A549 (cell line): ENCODE data around the gene HNRNPA0. TPM values are rescaled to one million over a fixed set of nuclear protein-coding genes. Genes with fewer than 3 reads are reported as not detected.
A peak's percentile ranks its signal among the peaks of the same experiment; 100 is the strongest.

Source experiments
- ATAC-seq, 2 experiments: fragments of 200-7000 bp in 1 of 2; fragments of >200 bp in 1 of 2; cut with Nextera tagmentation in 1 of 2; cut with Tn5 transposase in 1 of 2; 3 replicates each; pipeline versions ENCODE4 v1.8.0 to v1.9.1; 2018 to 2020; ENCODE audit warnings: mild to moderate bottlenecking in 1 of 2, moderate library complexity in 1 of 2
- CTCF ChIA-PET: fragments of 300-600 bp; sonication (Branson Sonifier 250); formaldehyde crosslinking; extraction: SDS; loops from one replicate; lab custom pipeline; 2021; ENCODE audit warnings: antibody characterized with exemption, inconsistent platforms; lab: Yijun Ruan, JAX
- POLR2A ChIA-PET: fragments of 350-600 bp; formaldehyde crosslinking; extraction: SDS; loops from one replicate; lab custom pipeline; 2021; ENCODE audit warnings: antibody characterized with exemption, inconsistent platforms; lab: Yijun Ruan, JAX
- DNase-seq, 2 experiments: peaks; one replicate each; pipeline versions ENCODE4 v3.0.0 to v3.0.0-alpha.2; 2011 to 2016; ENCODE audit warnings: low read depth in 1 of 2, low spot score in 1 of 2
- FAIRE-seq: peaks from 2 replicates; lab custom pipeline; 2011; peaks lifted over from hg19 to GRCh38; lab: Jason Lieb, UNC
- H3K27ac ChIP-seq, 2 experiments: fragments of >200 bp; sonication (Bioruptor Twin); formaldehyde crosslinking; 3 replicates each; pipeline ENCODE4 v1.5.1; 2016 to 2017
- H3K4me1 ChIP-seq: fragments of >200 bp; sonication (Bioruptor Twin); formaldehyde crosslinking; 3 replicates; pipeline ENCODE4 v1.6.1; 2016
- H3K4me2 ChIP-seq: fragments of >200 bp; sonication (Bioruptor Twin); formaldehyde crosslinking; 3 replicates; pipeline ENCODE4 v1.6.1; 2016
- H3K4me3 ChIP-seq: fragments of >200 bp; sonication (Bioruptor Twin); formaldehyde crosslinking; 3 replicates; pipeline ENCODE4 v1.5.1; 2016
- H3K9me3 ChIP-seq: fragments of >200 bp; sonication (Bioruptor Twin); formaldehyde crosslinking; 3 replicates; pipeline ENCODE4 v1.6.1; 2016
- CBX2 ChIP-seq: fragments of 200-600 bp; sonication (generic); IDR thresholded peaks from 2 replicates; pipeline ENCODE4 v1.6.1; 2016; ENCODE audit warnings: low read depth, mild to moderate bottlenecking, borderline replicate concordance
- CBX8 ChIP-seq: fragments of 200-600 bp; sonication (generic); IDR thresholded peaks from 2 replicates; pipeline ENCODE4 v1.6.1; 2016
- CHD4 ChIP-seq: fragments of 200-600 bp; sonication (generic); IDR thresholded peaks from 2 replicates; pipeline ENCODE4 v1.6.1; 2016; ENCODE audit warnings: antibody characterized with exemption, mild to moderate bottlenecking, borderline replicate concordance
- EHMT2 ChIP-seq: fragments of 200-600 bp; sonication (generic); IDR thresholded peaks from 2 replicates; pipeline ENCODE4 v1.6.1; 2016; ENCODE audit warnings: antibody characterized with exemption, low read depth, mild to moderate bottlenecking, moderate library complexity
- EP300 ChIP-seq, 2 experiments: fragments of >200 bp; sonication (Bioruptor Twin); formaldehyde crosslinking; IDR thresholded peaks; 2 replicates in 1 of 2; 3 replicates in 1 of 2; pipeline ENCODE4 v1.6.1; 2016 to 2017
- ESRRA ChIP-seq: fragments of 150-350 bp; IDR thresholded peaks from 2 replicates; pipeline ENCODE4 v1.6.1; 2014; ENCODE audit warnings: mild to moderate bottlenecking, low read length, borderline replicate concordance
- FOSL2 ChIP-seq, 2 experiments: fragments of 450-650 bp in 1 of 2; fragments of >200 bp in 1 of 2; sonication (Bioruptor Twin) in 1 of 2; formaldehyde crosslinking; IDR thresholded peaks; 2 replicates each; pipeline versions ENCODE4 v1.5.0 to v1.6.1; 2016 to 2020; ENCODE audit warnings: mild to moderate bottlenecking in 1 of 2, moderate library complexity in 1 of 2
- FOXS1 ChIP-seq: fragments of 250-450 bp; sonication (Bioruptor Pico); IDR thresholded peaks from 2 replicates; pipeline ENCODE4 v1.5.0; 2020; ENCODE audit warnings: mild to moderate bottlenecking, moderate library complexity
- GATA3 ChIP-seq: IDR thresholded peaks from 2 replicates; pipeline ENCODE4 v1.6.1; 2012; ENCODE audit warnings: borderline replicate concordance
- HEYL ChIP-seq: fragments of 250-450 bp; sonication (Bioruptor Pico); IDR thresholded peaks from 2 replicates; pipeline ENCODE4 v1.8.0; 2021; ENCODE audit warnings: mild to moderate bottlenecking, moderate library complexity
- HOXB13 ChIP-seq: fragments of 250-450 bp; sonication (Bioruptor Pico); IDR thresholded peaks from 2 replicates; pipeline ENCODE4 v1.5.0; 2020; ENCODE audit warnings: low read depth, mild to moderate bottlenecking, moderate library complexity
- KDM1A ChIP-seq: fragments of 200-600 bp; sonication (generic); IDR thresholded peaks from 2 replicates; pipeline ENCODE4 v1.6.1; 2016; ENCODE audit warnings: low read depth, mild to moderate bottlenecking
- NFE2L2 ChIP-seq: fragments of 150-350 bp; conservative IDR thresholded peaks from 2 replicates; pipeline ENCODE4 v1.6.1; 2014; ENCODE audit warnings: low read length
- NPAS2 ChIP-seq: fragments of 250-450 bp; sonication (Bioruptor Pico); IDR thresholded peaks from 2 replicates; pipeline ENCODE4 v1.8.0; 2022; ENCODE audit warnings: mild to moderate bottlenecking, moderate library complexity, borderline replicate concordance
- POLR2A ChIP-seq: IDR thresholded peaks from 2 replicates; pipeline ENCODE4 v1.6.1; 2012; ENCODE audit warnings: mild to moderate bottlenecking, low read length
- POLR2AphosphoS2 ChIP-seq: conservative IDR thresholded peaks from 2 replicates; pipeline ENCODE4 v1.6.1; 2012; ENCODE audit warnings: low read length, improper control_type of control experiment, inconsistent platforms
- RAD21 ChIP-seq, 2 experiments: fragments of >200 bp in 1 of 2; sonication (Bioruptor Twin) in 1 of 2; formaldehyde crosslinking in 1 of 2; IDR thresholded peaks in 1 of 2; conservative IDR thresholded peaks in 1 of 2; 2 replicates in 1 of 2; 3 replicates in 1 of 2; pipeline ENCODE4 v1.6.1; 2012 to 2018; ENCODE audit warnings: inconsistent platforms in 1 of 2
- RCOR1 ChIP-seq: fragments of 150-350 bp; IDR thresholded peaks from 2 replicates; pipeline ENCODE4 v1.6.1; 2014; ENCODE audit warnings: antibody characterized with exemption, low read length, low read depth
- SMC3 ChIP-seq: fragments of >200 bp; sonication (Bioruptor Twin); formaldehyde crosslinking; IDR thresholded peaks from 3 replicates; pipeline ENCODE4 v1.6.1; 2018; ENCODE audit warnings: inconsistent platforms
- TP53 ChIP-seq: fragments of 250-450 bp; sonication (Bioruptor Pico); IDR thresholded peaks from 2 replicates; pipeline ENCODE4 v1.5.0; 2021; ENCODE audit warnings: mild to moderate bottlenecking, moderate library complexity
- ZFP36 ChIP-seq: fragments of 450-650 bp; IDR thresholded peaks from 2 replicates; pipeline ENCODE4 v1.6.1; 2014; ENCODE audit warnings: borderline replicate concordance; ENCODE audit not compliant: partially characterized antibody
- ZNF302 ChIP-seq: fragments of 250-450 bp; sonication (Bioruptor Pico); IDR thresholded peaks from 2 replicates; pipeline ENCODE4 v1.9.0; 2021; ENCODE audit warnings: inconsistent platforms, mild to moderate bottlenecking, moderate library complexity
- WGBS: methylation state at CpG from one replicate; pipeline ENCODE4 v1.1.6; 2017; ENCODE audit errors: missing lambda C conversion rate; 5-methylcytosine and 5-hydroxymethylcytosine counted together
- polyA plus RNA-seq, 4 experiments: library from polyadenylated mRNA; depleted of rRNA in 3 of 4; stranded (reverse); fragments of >200 nt; fragmentation: RNase III in 1 of 4; extraction: RNeasy Plus Mini Kit Qiagen cat#74134 plus additional on column Dnase treatment in 1 of 4; gene quantifications; 2 replicates in 3 of 4; 3 replicates in 1 of 4; pipeline ENCODE4 v1.2.3, GENCODE V29; 2011 to 2017
- TF ChIP-seq, protein P1 (sequence below): IDR thresholded peaks from 2 replicates; pipeline ENCODE4 v1.6.1; 2012
- TF ChIP-seq, protein P2 (sequence below): fragments of >200 bp; sonication (Bioruptor Twin); formaldehyde crosslinking; IDR thresholded peaks from 2 replicates; pipeline ENCODE4 v1.6.1; 2016
- TF ChIP-seq, protein P3 (sequence below): fragments of 250-450 bp; sonication (Bioruptor Pico); IDR thresholded peaks from 2 replicates; pipeline ENCODE4 v1.5.0; 2020; ENCODE audit warnings: low read depth, mild to moderate bottlenecking, moderate library complexity
- TF ChIP-seq, protein P4 (sequence below): fragments of 200-600 bp; sonication (generic); IDR thresholded peaks from 2 replicates; pipeline ENCODE4 v1.6.1; 2016; ENCODE audit warnings: antibody characterized with exemption, mild to moderate bottlenecking, moderate library complexity

Gene HNRNPA0
- polyA plus RNA-seq, 2 of the 4 experiments (the other 2 are of a cell fraction) = 17.0 to 49.4 TPM

DNA sequence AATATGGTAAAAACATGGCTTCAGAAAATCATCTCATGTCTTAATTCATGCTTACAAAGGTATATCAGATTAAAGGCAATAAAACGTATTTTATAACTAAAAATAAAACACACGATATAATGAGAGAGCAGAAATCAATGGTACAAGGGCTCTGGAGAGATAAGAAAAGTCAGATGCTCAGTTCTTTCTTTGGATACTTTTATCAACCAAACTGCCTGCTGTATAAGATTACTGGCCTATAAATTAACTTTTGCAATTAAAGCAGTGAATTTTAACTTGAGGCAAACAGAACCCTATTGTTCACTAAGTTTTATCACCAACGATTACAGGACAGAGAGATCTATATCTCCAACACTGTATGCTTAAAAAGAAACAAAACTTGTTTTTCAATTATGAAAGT lies 42.1 kb upstream of the HNRNPA0 start:
- WGBS = 66% methylated on average over 3 of the region's 3 CpGs
- TF ChIP-seq, protein P1, sequence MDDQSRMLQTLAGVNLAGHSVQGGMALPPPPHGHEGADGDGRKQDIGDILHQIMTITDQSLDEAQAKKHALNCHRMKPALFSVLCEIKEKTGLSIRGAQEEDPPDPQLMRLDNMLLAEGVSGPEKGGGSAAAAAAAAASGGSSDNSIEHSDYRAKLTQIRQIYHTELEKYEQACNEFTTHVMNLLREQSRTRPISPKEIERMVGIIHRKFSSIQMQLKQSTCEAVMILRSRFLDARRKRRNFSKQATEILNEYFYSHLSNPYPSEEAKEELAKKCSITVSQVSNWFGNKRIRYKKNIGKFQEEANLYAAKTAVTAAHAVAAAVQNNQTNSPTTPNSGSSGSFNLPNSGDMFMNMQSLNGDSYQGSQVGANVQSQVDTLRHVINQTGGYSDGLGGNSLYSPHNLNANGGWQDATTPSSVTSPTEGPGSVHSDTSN = no peak
- TF ChIP-seq NFE2L2 (no peak), RCOR1 (no peak), ZNF302 (CRISPR knock-in tag) (no peak), HOXB13 (no peak), POLR2A (no peak), FOXS1 (CRISPR knock-in tag) (no peak), CHD4 (no peak), CBX8 (no peak), RAD21 (conservative IDR thresholded peaks at IDR 0.05 in 1 of 2, IDR thresholded peaks at IDR 0.05 in 1 of 2) (no peak), KDM1A (no peak), SMC3 (no peak), POLR2AphosphoS2 (no peak), GATA3 (no peak), EP300 (IDR thresholded peaks at IDR 0.05) (no peak), ESRRA (no peak), EHMT2 (no peak), HEYL (no peak), NPAS2 (CRISPR knock-in tag) (no peak)
- TF ChIP-seq, protein P2, sequence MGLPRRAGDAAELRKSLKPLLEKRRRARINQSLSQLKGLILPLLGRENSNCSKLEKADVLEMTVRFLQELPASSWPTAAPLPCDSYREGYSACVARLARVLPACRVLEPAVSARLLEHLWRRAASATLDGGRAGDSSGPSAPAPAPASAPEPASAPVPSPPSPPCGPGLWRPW = no peak
- TF ChIP-seq, all 56 proteins: peak for 0
- ATAC-seq (no peak), FAIRE-seq (no peak), DNase-seq (no peak)
- ChIA-PET POLR2A (no interaction called here), CTCF (no interaction called here)
- Histone ChIP-seq H3K9me3 (no peaks in the 10 kb centered on the region), H3K4me2 (no peak overlapping the region), H3K4me3 (no peak overlapping the region), H3K27ac (no peak overlapping the region), H3K4me1 (peaks cover 28% of the 10 kb centered on the region)

DNA sequence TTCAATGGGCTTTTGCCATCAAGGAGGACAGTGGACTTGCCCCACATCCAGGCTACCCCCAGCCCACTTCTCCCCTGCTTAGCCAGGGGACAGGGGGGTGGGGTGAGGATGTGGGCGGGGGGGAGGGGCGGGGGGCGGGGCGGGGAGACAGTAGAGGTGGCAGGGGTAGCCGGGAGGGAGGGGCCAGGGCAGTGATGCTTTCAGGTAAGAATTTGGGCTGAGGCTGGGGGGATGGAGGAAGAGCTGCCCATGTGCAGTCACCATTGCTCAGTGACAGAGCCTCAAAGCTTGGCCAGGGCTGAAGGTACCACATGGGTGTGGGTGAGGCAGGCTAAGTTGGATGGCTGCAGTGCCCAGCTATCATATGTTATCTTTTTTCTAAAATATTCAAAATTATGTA lies 40.7 kb upstream of the HNRNPA0 start:
- ChIA-PET POLR2A (no interaction called here), CTCF (interaction anchor here (1.1 to 1.4 kb wide), 2 partner anchors 16 to 79 kb away, joined by 5 to 6 read pairs; no protein-coding TSS in a partner anchor)
- H3K4me1 ChIP-seq = peaks cover 34% of the 10 kb centered on the region
- no peak overlapping the region for H3K4me3 ChIP-seq
- peak overlapping the region in 1 of 2 experiments; percentile 31; a peak in 1 of 6 replicates for H3K27ac ChIP-seq
- H3K4me2 ChIP-seq = no peak overlapping the region
- no peak for FAIRE-seq
- 67% methylated on average over 1 of the region's 5 CpGs for WGBS
- ATAC-seq = no peak
- no peak for DNase-seq
- TF ChIP-seq ZFP36 (no peak), RCOR1 (no peak), FOSL2 (IDR thresholded peaks at IDR 0.05) (no peak), FOSL2 (CRISPR knock-in tag; IDR thresholded peaks at IDR 0.05) (no peak), TP53 (no peak), POLR2AphosphoS2 (no peak), SMC3 (no peak), CBX8 (no peak), GATA3 (no peak), ZNF302 (CRISPR knock-in tag) (no peak), CBX2 (no peak), NFE2L2 (no peak), FOXS1 (CRISPR knock-in tag) (no peak)
- TF ChIP-seq, protein P3, sequence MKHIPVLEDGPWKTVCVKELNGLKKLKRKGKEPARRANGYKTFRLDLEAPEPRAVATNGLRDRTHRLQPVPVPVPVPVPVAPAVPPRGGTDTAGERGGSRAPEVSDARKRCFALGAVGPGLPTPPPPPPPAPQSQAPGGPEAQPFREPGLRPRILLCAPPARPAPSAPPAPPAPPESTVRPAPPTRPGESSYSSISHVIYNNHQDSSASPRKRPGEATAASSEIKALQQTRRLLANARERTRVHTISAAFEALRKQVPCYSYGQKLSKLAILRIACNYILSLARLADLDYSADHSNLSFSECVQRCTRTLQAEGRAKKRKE (CRISPR knock-in tag) = no peak
- TF ChIP-seq, protein P4, sequence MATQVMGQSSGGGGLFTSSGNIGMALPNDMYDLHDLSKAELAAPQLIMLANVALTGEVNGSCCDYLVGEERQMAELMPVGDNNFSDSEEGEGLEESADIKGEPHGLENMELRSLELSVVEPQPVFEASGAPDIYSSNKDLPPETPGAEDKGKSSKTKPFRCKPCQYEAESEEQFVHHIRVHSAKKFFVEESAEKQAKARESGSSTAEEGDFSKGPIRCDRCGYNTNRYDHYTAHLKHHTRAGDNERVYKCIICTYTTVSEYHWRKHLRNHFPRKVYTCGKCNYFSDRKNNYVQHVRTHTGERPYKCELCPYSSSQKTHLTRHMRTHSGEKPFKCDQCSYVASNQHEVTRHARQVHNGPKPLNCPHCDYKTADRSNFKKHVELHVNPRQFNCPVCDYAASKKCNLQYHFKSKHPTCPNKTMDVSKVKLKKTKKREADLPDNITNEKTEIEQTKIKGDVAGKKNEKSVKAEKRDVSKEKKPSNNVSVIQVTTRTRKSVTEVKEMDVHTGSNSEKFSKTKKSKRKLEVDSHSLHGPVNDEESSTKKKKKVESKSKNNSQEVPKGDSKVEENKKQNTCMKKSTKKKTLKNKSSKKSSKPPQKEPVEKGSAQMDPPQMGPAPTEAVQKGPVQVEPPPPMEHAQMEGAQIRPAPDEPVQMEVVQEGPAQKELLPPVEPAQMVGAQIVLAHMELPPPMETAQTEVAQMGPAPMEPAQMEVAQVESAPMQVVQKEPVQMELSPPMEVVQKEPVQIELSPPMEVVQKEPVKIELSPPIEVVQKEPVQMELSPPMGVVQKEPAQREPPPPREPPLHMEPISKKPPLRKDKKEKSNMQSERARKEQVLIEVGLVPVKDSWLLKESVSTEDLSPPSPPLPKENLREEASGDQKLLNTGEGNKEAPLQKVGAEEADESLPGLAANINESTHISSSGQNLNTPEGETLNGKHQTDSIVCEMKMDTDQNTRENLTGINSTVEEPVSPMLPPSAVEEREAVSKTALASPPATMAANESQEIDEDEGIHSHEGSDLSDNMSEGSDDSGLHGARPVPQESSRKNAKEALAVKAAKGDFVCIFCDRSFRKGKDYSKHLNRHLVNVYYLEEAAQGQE = no peak
- no peaks in the 10 kb centered on the region for H3K9me3 ChIP-seq
